IPS-NIHi11 (cell line): ENCODE measurements around the gene WDR20.
"Not testable (repeated sequence)": the region's sequence is repeated elsewhere in the genome, so short reads cannot be mapped to it uniquely, and the experiment has no call there.

Experiments used
- DNase-seq: peaks from one replicate; pipeline ENCODE4 v3.0.0; 2012; ENCODE audit warnings: mixed read lengths, low spot score

The WDR20 gene

DNA sequence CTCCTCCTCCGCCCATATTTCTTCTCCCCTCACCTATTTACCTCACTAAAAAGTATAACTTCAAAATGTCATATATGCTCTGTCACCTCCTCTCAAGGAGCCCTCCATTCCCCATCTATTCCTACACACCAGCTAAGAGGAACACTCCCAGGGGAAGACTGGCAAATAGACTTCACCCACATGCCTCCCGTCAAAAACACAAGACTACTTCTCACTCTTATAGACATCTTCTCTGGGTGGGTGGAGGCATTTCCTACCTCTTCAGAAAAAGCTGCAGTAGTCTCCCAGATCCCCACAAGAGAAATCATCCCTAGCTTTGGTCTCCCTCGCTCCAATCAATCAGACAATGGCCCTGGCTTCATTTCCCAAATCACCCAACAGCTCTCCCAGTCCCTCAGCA, 99.1 kb downstream of the WDR20 start:
- no peak for DNase-seq

DNA sequence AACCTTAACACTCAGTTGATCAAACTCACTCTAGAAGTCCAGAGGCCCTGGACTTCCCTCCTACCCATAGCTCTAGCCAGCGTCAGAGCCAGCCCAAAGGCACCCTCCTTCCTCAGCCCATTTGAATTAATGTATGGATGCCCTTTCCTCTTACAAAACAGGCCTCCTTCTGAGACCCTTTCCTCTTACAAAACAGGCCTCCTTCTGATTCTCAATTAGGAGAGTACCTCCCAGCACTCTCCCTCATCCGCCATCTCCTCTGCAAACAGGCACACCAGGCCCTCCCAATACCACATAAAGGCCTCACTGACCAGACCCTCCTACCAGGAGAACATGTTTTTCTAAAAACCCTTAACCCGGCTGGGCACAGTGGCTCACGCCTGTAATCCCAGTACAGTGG, 99.5 kb downstream of the WDR20 start:
- no peak for DNase-seq

DNA sequence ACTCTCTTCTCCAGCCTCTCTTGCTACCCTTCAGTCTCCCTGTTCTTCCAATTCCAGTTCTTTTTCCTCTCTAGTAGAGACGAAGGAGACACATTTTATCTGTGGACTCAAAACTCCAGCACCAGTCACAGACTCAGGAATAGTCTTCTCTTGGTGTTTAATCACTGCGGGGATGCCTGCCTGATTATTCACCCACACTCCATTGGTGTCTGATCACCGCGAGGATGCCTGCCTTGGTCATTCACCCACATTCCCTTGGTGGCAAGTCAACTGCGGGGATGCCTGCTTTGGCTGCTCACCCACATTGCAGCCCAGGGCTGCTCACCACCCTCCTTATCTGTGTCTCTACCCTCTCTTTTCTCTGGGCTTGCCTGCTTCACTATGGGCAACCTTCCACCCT, 100.8 kb downstream of the WDR20 start:
- DNase-seq, result not testable (repeated sequence)

DNA sequence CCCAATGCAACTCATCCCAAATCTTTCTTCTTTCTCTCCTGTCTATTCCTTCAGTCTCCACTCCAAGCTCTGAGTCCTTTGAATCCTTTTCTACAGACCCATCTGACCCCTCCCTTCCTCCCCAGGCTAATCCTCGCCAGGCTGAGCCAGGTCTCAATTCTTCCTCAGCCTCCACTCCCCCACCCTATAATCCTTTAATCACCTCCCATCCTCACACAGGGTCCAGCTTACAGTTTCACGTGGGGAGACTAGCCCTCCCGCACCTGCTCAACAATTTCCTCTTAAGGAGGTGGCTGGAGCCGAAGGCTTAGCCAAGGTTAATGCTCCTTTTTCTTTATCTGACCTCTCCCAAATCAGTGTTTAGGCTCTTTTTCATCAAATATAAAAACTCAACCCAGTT, 101.5 kb downstream of the WDR20 start:
- no peak for DNase-seq

GRCh38 chr14:102243795-102244194, 104.1 kb downstream of the WDR20 start:
- DNase-seq, result not testable (repeated sequence)

DNA sequence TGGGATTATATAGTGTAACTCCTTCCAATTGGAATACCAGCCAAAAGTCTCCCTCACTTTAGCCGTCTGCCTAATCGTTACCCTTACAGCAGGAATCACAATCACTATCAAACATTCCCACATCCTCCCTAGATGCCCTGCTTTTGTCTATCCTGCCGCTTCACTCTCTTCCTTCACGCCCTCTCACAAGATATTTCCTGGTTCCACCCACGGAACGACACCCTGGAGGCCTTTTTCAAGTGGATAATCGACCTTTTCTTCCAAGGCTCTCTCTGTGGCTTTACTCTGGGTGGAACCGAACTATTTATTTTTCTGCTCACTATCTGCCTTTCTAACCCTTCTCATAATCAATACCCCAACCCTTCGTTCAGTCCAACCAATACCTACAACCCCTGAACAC, 106.4 kb downstream of the WDR20 start:
- DNase-seq, result no peak

DNA sequence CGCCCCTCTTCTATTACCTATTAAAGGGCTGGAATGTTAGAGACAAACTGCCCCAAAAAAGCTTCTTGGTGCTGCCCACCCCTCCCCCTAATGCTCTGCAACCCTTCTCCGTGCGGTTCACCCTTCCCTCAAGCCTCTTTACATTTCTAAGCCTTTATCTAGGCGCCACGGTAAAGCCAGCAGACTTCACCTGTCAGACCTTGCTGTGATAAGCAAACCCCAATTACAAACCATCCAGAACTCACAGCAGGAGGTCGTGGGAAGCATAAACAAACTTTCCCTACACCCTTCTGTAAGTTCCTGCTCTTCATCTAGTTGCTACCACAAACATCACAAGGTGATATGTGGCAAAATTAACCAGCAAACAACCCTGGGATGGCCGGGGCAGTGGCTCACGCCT, 108.4 kb downstream of the WDR20 start:
- no peak for DNase-seq

DNA sequence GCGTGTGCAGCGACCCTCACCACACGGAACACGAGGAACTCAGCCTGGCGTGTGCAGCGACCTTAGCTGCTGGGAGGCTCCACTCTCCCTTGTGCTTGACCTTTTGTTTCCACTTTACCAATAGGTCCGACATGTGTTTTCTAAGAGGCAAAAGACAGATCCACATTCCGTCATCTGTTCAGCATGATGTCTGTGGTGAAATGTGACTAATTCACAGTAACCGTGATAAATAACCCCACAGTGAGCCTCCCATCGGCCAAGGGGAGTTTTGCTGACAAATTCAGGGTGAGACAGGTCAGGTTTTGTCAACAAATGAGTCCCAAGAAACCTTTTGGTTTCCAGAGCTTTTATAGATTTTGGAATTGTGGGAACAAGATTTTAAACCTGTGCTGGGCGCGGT, 109.3 kb downstream of the WDR20 start:
- DNase-seq, result no peak

GRCh38 chr14:102249981-102250380, 110.3 kb downstream of the WDR20 start:
- DNase-seq, result no peak

GRCh38 chr14:102250636-102251035, 110.9 kb downstream of the WDR20 start:
- DNase-seq, result no peak

GRCh38 chr14:102251161-102251560, 111.5 kb downstream of the WDR20 start:
- no peak for DNase-seq

DNA sequence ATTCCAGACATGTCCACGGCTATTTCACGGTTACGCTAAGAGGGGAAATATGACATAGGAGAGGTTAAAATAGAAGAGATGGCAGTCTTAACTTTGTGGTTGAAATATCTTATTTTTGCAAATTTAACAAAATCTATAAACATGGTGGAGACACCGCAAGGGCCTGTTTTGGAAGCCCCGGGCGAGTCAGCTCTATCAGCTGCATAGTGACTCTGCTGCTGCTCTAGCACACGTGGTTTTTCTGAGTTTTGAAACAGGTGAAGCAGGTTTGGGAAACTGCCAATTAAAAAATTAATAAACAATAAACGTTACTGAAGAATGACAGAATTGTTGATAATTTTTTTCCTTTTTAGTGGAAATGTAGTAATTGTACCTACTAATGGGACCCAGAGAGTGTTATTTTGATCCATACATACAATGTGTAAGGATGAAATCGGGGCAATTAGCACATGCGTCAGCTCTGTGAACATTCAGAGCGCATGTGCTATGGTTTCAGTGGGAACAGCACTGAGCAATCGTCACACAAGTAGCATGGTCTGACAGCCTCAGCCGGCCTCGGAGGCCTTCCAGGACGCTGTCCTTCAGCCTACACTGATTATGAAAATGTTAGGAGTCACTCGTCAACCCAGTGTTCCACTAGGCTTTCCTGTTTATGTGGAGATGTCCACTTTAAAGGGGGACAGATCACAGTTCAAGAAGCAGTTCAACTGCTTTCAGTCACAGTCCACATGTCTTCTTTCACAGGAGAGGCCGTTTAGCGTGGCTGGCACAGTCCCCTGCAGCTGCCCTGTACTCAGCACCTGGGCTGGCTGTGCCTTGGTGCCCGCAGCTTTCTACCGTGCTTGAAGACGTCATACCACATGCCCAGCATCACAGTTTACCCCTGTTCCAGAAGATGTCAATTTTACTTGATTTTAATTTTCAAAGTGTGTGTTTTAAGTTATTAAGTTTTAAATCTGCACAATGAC, 113.4 kb downstream of the WDR20 start:
- no peak for DNase-seq

DNA sequence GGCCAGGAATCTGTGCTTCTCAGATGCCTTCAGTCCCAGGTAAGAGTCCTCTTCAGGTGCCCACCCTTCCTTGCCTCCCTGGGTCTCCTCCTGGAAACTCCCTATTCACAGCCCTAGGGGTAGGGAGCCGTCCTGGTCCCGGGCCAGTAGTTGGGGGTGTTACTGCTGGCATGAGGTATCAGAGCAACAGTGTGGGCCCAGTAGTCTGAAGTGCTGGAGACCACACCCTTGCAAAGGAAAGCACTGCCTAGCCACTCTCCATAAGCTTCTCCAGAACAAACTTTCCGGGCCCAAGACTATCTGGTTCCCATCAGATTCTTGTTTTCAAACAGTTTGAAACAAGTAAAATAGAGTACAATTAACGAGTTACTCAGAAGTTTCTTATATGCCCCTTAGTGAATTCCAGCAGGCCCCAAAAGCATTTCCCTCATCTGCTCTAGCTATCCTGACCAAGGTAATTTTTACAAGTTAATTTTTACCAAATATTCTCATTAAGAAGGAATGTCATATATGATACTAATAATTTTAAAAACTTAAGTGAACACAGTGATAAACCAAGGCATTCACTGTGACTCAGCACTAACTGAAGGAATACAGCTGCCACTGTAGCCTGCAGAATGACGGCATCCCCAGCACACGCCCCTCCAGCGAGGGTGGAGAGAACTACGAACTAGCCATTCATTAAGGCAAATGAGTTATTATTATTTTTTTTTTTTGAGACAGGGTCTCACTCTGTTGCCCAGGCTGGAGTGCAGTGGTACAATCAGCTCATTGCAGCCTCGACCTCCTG, 115.9 kb downstream of the WDR20 start:
- DNase-seq, result no peak

DNA sequence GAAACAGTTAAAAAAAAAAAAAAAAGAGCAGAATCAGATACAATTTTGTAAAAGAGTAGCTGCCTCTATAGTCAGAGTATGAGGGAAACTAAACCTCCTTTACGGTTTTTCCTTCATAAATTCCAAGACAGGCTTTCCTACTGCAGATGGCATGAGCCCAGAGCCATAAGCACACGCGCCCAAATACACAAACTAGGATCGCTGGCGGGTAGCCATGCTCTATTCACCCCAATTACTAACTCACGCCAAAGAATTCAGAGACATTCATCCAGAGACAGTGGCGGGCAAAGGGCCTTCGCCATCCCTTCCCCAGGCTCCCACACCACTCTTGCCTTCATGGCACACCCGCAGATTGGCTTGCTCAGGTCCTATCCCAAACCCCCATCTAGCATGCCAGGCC, 117.0 kb downstream of the WDR20 start:
- no peak for DNase-seq

GRCh38 chr14:102258136-102258535, 118.4 kb downstream of the WDR20 start:
- no peak for DNase-seq
